Endothelial cell of umbilical vein (primary cell): Measurements from ENCODE around the gene FOXP1. TPM values are rescaled to one million over a fixed set of nuclear protein-coding genes. Genes with fewer than 3 reads are reported as not detected.

Experiments
- BruUV-seq: library from RNA; stranded (reverse); fragments of 400-500 nt; replicated peaks from 2 replicates; lab custom pipeline; 2021; lab: Mats Ljungman, UMichigan
- CTCF ChIA-PET: fragments of 300-600, 350-600 bp; sonication (Branson Sonifier 250); formaldehyde crosslinking; loops from one replicate; lab custom pipeline; 2021; ENCODE audit warnings: antibody characterized with exemption, inconsistent platforms; lab: Charles Lee
- POLR2A ChIA-PET: fragments of 300-600, 350-600 bp; sonication (Branson Sonifier 250); formaldehyde crosslinking; loops from one replicate; lab custom pipeline; 2021; ENCODE audit warnings: antibody characterized with exemption, inconsistent platforms; lab: Charles Lee
- DNase-seq: peaks from one replicate; pipeline ENCODE4 v3.0.0-alpha.2; 2011; ENCODE audit warnings: low read depth, low spot score
- FAIRE-seq: peaks from 2 replicates; lab custom pipeline; 2011; peaks lifted over from hg19 to GRCh38; lab: Jason Lieb, UNC
- H2AFZ ChIP-seq: 2 replicates; pipeline ENCODE4 v1.6.0; 2012; ENCODE audit warnings: low read depth, low read length, control low read depth, inconsistent platforms
- H3K27ac ChIP-seq: 2 replicates; pipeline ENCODE4 v1.5.1; 2011; ENCODE audit warnings: low read depth, mild to moderate bottlenecking, control low read depth, low read length, moderate library complexity; ENCODE audit not compliant: insufficient read depth
- H3K27me3 ChIP-seq, 2 experiments: 2 replicates each; pipeline versions ENCODE4 v1.6.0 to v1.6.1; 2011; ENCODE audit warnings: low read length in 2 of 2, mixed read lengths in 1 of 2; ENCODE audit not compliant: control insufficient read depth in 2 of 2, insufficient read depth in 2 of 2
- H3K36me3 ChIP-seq, 2 experiments: 2 replicates in 1 of 2; 3 replicates in 1 of 2; pipeline ENCODE4 v1.5.1; 2011; ENCODE audit warnings: low read length in 2 of 2, mild to moderate bottlenecking in 1 of 2, moderate library complexity in 1 of 2; ENCODE audit not compliant: control insufficient read depth in 2 of 2, insufficient read depth in 2 of 2; ENCODE audit errors: extremely low read depth in 1 of 2
- H3K4me1 ChIP-seq: 3 replicates; pipeline ENCODE4 v1.5.1; 2011; ENCODE audit warnings: mild to moderate bottlenecking, low read length; ENCODE audit not compliant: control insufficient read depth, insufficient read depth; ENCODE audit errors: extremely low read depth
- H3K4me2 ChIP-seq: 2 replicates; pipeline ENCODE4 v1.6.1; 2011; ENCODE audit warnings: low read length, control low read depth, mixed read lengths; ENCODE audit not compliant: insufficient read depth
- H3K4me3 ChIP-seq, 3 experiments: fragments of 200-600 bp in 1 of 3; sonication (generic), shearing (Covaris generic) in 1 of 3; replicated peaks in 1 of 3; 2 replicates each; pipeline ENCODE4 v1.5.1; 2011 to 2016; ENCODE audit warnings: control low read depth in 3 of 3, low read length in 3 of 3, mild to moderate bottlenecking in 2 of 3, inconsistent platforms in 1 of 3, low read depth in 1 of 3, moderate library complexity in 1 of 3; ENCODE audit not compliant: insufficient read depth in 1 of 3
- H3K79me2 ChIP-seq: 2 replicates; pipeline ENCODE4 v1.6.0; 2012; ENCODE audit warnings: low read length, inconsistent platforms; ENCODE audit not compliant: control insufficient read depth, insufficient read depth
- H3K9ac ChIP-seq: replicated peaks from 2 replicates; pipeline ENCODE3; 2011; ENCODE audit warnings: low read length, control low read depth; ENCODE audit not compliant: insufficient read depth; ENCODE audit errors: extremely low read depth
- H3K9me1 ChIP-seq: replicated peaks from 3 replicates; pipeline ENCODE4 v1.6.0; 2011; ENCODE audit warnings: mild to moderate bottlenecking, low read length; ENCODE audit not compliant: control insufficient read depth, insufficient read depth; ENCODE audit errors: extremely low read depth
- H3K9me3 ChIP-seq: replicated peaks from 2 replicates; pipeline ENCODE4 v1.5.1; 2012; ENCODE audit warnings: low read length, inconsistent platforms; ENCODE audit not compliant: control insufficient read depth, insufficient read depth
- H4K20me1 ChIP-seq: replicated peaks from 2 replicates; pipeline ENCODE3; 2011; ENCODE audit warnings: mild to moderate bottlenecking, low read length; ENCODE audit not compliant: control insufficient read depth, insufficient read depth; ENCODE audit errors: extremely low read depth
- EZH2 ChIP-seq: IDR thresholded peaks from 2 replicates; pipeline ENCODE4 v1.6.1; 2012; ENCODE audit warnings: borderline replicate concordance, low read depth, mild to moderate bottlenecking, moderate library complexity, low read length, inconsistent platforms; ENCODE audit not compliant: severe bottlenecking
- GATA2 ChIP-seq: IDR thresholded peaks from 2 replicates; pipeline ENCODE4 v1.7.0; 2011; ENCODE audit warnings: low read depth, mild to moderate bottlenecking, moderate library complexity, mixed read lengths, low read length; ENCODE audit not compliant: insufficient read length, insufficient read depth
- JUN ChIP-seq: IDR thresholded peaks from 2 replicates; pipeline ENCODE4 v1.6.1; 2011; ENCODE audit warnings: borderline replicate concordance, low read depth; ENCODE audit not compliant: insufficient read length, insufficient read depth
- MAX ChIP-seq: IDR thresholded peaks from 2 replicates; pipeline ENCODE4 v1.6.1; 2011; ENCODE audit not compliant: insufficient read depth, insufficient read length
- POLR2AphosphoS5 ChIP-seq: IDR thresholded peaks from 2 replicates; pipeline ENCODE4 v1.6.1; 2012; ENCODE audit warnings: low read depth, mild to moderate bottlenecking, control low read depth, low read length, moderate library complexity; ENCODE audit not compliant: insufficient read depth
- dilution Hi-C: fragments of 300-500 bp; cut with MboI; formaldehyde crosslinking; loops from one replicate; pipeline ENCODE4 v1.15.0; 2019; ENCODE audit warnings: low sequenced_read_pairs; ENCODE audit not compliant: extremely low pct_ligation_motif_present
- intact Hi-C: fragments of 100-400 bp; cut with micrococcal nuclease; formaldehyde crosslinking; loops from one replicate; pipeline ENCODE4 v1.10.0; 2022
- polyA plus RNA-seq, 4 experiments: library from polyadenylated mRNA; depleted of rRNA in 3 of 4; stranded (reverse) in 3 of 4; unstranded in 1 of 4; fragments of >200 nt; gene quantifications; 2 replicates each; pipeline versions ENCODE4 v1.2.1 to v1.2.3, GENCODE V29; 2011 to 2012; ENCODE audit warnings: missing spikeins in 1 of 4
- total RNA-seq: library from RNA; stranded (reverse); gene quantifications from 2 replicates; pipeline ENCODE4 v1.2.3, GENCODE V29; 2021
- TF ChIP-seq, protein P1 (sequence below), 2 donors: IDR thresholded peaks; 1 replicate in 1 of 2; 2 replicates in 1 of 2; pipeline ENCODE4 v1.5.1; 2011; ENCODE audit warnings: low read length in 2 of 2, mild to moderate bottlenecking in 2 of 2, moderate library complexity in 2 of 2, control low read depth in 1 of 2, inconsistent platforms in 1 of 2, low read depth in 1 of 2; ENCODE audit not compliant: insufficient read depth in 1 of 2; ENCODE audit errors: extremely low read depth in 1 of 2

The FOXP1 gene
- total and polyA plus RNA-seq, 2 donors (not counting 3 experiments of a cell fraction or from before 2014, with no cell fraction given): 41.0 to 107 TPM

- Histone ChIP-seq H3K9me3 (no peaks in the 10 kb centered on the region), H3K4me2 (no peak overlapping the region), H4K20me1 (no peaks in the 10 kb centered on the region), H3K4me3 (no peak overlapping the region), H3K27ac (no peak overlapping the region), H3K4me1 (peaks cover 24% of the 10 kb centered on the region), H3K27me3 (no peaks in the 10 kb centered on the region), H3K9me1 (no peaks in the 10 kb centered on the region), H3K9ac (no peak overlapping the region), H3K79me2 (no peaks in the 10 kb centered on the region), H3K36me3 (no peaks in the 10 kb centered on the region), H2AFZ (no peak overlapping the region)
- ChIA-PET POLR2A (no interaction called here), CTCF (interaction anchor here (0.6 to 1.5 kb wide), 11 partner anchors 10 to 675 kb away, joined by 3 to 4 read pairs (median 3); no protein-coding TSS in a partner anchor)
- DNase-seq (peak; percentile 61), FAIRE-seq (peak; percentile 35)
- intact Hi-C loops: loop anchor here (5.0 kb wide), 1 partner anchor 357 kb away; the partner anchor contains the start of gene FOXP1
- dilution Hi-C loops: no loop called here
- TF ChIP-seq, protein P1, sequence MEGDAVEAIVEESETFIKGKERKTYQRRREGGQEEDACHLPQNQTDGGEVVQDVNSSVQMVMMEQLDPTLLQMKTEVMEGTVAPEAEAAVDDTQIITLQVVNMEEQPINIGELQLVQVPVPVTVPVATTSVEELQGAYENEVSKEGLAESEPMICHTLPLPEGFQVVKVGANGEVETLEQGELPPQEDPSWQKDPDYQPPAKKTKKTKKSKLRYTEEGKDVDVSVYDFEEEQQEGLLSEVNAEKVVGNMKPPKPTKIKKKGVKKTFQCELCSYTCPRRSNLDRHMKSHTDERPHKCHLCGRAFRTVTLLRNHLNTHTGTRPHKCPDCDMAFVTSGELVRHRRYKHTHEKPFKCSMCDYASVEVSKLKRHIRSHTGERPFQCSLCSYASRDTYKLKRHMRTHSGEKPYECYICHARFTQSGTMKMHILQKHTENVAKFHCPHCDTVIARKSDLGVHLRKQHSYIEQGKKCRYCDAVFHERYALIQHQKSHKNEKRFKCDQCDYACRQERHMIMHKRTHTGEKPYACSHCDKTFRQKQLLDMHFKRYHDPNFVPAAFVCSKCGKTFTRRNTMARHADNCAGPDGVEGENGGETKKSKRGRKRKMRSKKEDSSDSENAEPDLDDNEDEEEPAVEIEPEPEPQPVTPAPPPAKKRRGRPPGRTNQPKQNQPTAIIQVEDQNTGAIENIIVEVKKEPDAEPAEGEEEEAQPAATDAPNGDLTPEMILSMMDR (IDR thresholded peaks at IDR 0.05; ENCODE audit: extremely low read depth in 1 of 2, insufficient read depth in 1 of 2, low read depth in 1 of 2, low read length in 2 of 2): no peak
- TF ChIP-seq GATA2 (no peak), EZH2 (no peak), POLR2AphosphoS5 (no peak), JUN (no peak), MAX (no peak)
- BruUV-seq: no TSS peak
Observed at GRCh38 chr3:71225002-71225684, 358.4 kb downstream of the FOXP1 start.
